Loucy (cell line): ENCODE results near the gene ARID1B.

ENCODE experiments used
- EZH2phosphoT487 ChIP-seq: fragments of 200-600 bp; IDR thresholded peaks from 2 replicates; pipeline ENCODE4 v1.6.1; 2018; ENCODE audit warnings: antibody characterized with exemption, mild to moderate bottlenecking, moderate library complexity, borderline replicate concordance
- TF ChIP-seq, protein P1 (sequence below): fragments of 200-600 bp; sonication (generic); conservative IDR thresholded peaks from 2 replicates; pipeline ENCODE4 v1.5.1; 2014; ENCODE audit warnings: mild to moderate bottlenecking, antibody characterized with exemption, low read length

GRCh38 chr6:156881687-156882629, 104.8 kb downstream of the ARID1B start:
- TF ChIP-seq, protein P1, sequence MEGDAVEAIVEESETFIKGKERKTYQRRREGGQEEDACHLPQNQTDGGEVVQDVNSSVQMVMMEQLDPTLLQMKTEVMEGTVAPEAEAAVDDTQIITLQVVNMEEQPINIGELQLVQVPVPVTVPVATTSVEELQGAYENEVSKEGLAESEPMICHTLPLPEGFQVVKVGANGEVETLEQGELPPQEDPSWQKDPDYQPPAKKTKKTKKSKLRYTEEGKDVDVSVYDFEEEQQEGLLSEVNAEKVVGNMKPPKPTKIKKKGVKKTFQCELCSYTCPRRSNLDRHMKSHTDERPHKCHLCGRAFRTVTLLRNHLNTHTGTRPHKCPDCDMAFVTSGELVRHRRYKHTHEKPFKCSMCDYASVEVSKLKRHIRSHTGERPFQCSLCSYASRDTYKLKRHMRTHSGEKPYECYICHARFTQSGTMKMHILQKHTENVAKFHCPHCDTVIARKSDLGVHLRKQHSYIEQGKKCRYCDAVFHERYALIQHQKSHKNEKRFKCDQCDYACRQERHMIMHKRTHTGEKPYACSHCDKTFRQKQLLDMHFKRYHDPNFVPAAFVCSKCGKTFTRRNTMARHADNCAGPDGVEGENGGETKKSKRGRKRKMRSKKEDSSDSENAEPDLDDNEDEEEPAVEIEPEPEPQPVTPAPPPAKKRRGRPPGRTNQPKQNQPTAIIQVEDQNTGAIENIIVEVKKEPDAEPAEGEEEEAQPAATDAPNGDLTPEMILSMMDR = no peak
- TF ChIP-seq EZH2phosphoT487 = no peak
